ENCODE measurements around the gene AGR2. TPM values are rescaled to one million over a fixed set of nuclear protein-coding genes. Genes with fewer than 3 reads are reported as not detected.

AGR2 gene
- total and polyA plus RNA-seq, 2 of the 4 experiments (the other 2 are of a cell fraction), result not detected

GRCh38 chr7:16774294-16774693, 30.5 kb downstream of the AGR2 start:
- H2BK120ac ChIP-seq (ENCODE audit: low read depth, low read length), result no peak overlapping the region
- no peak overlapping the region for H4K91ac ChIP-seq (ENCODE audit: insufficient read depth, low read depth, low read length)
- H3K4me2 ChIP-seq (ENCODE audit: low read depth, low read length), result no peak overlapping the region
- H3K23ac ChIP-seq (ENCODE audit: low read depth, low read length), result no peak overlapping the region
- H4K20me1 ChIP-seq (ENCODE audit: insufficient read depth, low read length), result no peaks in the 10 kb centered on the region
- DNase-seq, result no peak
- H3K4me3 ChIP-seq (ENCODE audit: insufficient read depth, low read depth, low read length), result no peak overlapping the region
- no peak overlapping the region for H3K18ac ChIP-seq (ENCODE audit: low read depth, low read length)
- no peaks in the 10 kb centered on the region for H3K4me1 ChIP-seq (ENCODE audit: control insufficient read depth, insufficient read depth, low read length)
- CTCF ChIA-PET, result interaction anchor here (1.1 to 1.8 kb wide), 2 partner anchors 27 to 152 kb away, joined by 3 to 6 read pairs; no protein-coding TSS in a partner anchor
- no CpG with 5 or more reads among the region's 4 CpGs for WGBS, 2 experiments (ENCODE audit: extremely low coverage in 2 of 2, insufficient read length in 1 of 2)
- H2BK20ac ChIP-seq (ENCODE audit: low read depth, low read length), result no peak overlapping the region
- no peak overlapping the region for H2AK5ac ChIP-seq (ENCODE audit: low read depth, low read length)
- intact Hi-C loops (cut with micrococcal nuclease), result no loop called here
- no peak overlapping the region for H2AK9ac ChIP-seq (replicated peaks; ENCODE audit: low read depth, low read length, poor library complexity)
- H3K27me3 ChIP-seq (ENCODE audit: control insufficient read depth, insufficient read depth, low read length), result no peaks in the 10 kb centered on the region
- ATAC-seq (ENCODE audit: low read depth), result no peak
- BruUV-seq (replicated peaks), result no TSS peak
- dilution Hi-C loops (cut with HindIII; ENCODE audit: low sequenced_read_pairs, unreplicated experiment), result no loop called here
- H3K9me3 ChIP-seq (ENCODE audit: control insufficient read depth, insufficient read depth, low read length), result no peaks in the 10 kb centered on the region
- no peak overlapping the region for H3K4ac ChIP-seq (ENCODE audit: low read depth, low read length)
- H2BK5ac ChIP-seq (ENCODE audit: low read depth, low read length, poor library complexity, severe bottlenecking), result no peak overlapping the region
- H3K36me3 ChIP-seq (ENCODE audit: control insufficient read depth, insufficient read depth, low read length), result no peaks in the 10 kb centered on the region
- POLR2A ChIA-PET (ENCODE audit: unreplicated experiment), result no interaction called here
- no peaks in the 10 kb centered on the region for H3K79me1 ChIP-seq (ENCODE audit: low read depth in 1 of 2, low read length in 2 of 2)
- TF ChIP-seq FOS (IDR thresholded peaks at IDR 0.05; ENCODE audit: low read depth, low read length) (no peak), CHD1 (IDR thresholded peaks at IDR 0.05; ENCODE audit: low read depth, low read length) (no peak), USF2 (IDR thresholded peaks at IDR 0.05; ENCODE audit: low read depth, low read length) (no peak), BHLHE40 (IDR thresholded peaks at IDR 0.05; ENCODE audit: low read depth, low read length) (no peak)
- no peak overlapping the region; a peak in 1 of 4 replicates for H4K8ac ChIP-seq (ENCODE audit: low read depth in 2 of 2, low read length in 2 of 2)
- in situ Hi-C loops (cut with MboI; ENCODE audit: low sequenced_read_pairs), result no loop called here
- H3K9me1 ChIP-seq (ENCODE audit: insufficient read depth, low read length), result no peaks in the 10 kb centered on the region
- H3K9ac ChIP-seq (ENCODE audit: low read depth, low read length), result no peak overlapping the region
- no peak overlapping the region for H2BK15ac ChIP-seq (ENCODE audit: low read depth, low read length)
- no peak overlapping the region for H3K56ac ChIP-seq (ENCODE audit: extremely low read depth, insufficient read depth, low read length)
- H3K14ac ChIP-seq (replicated peaks; ENCODE audit: low read depth, low read length), result no peak overlapping the region
- H4K5ac ChIP-seq (ENCODE audit: low read depth, low read length), result no peak overlapping the region
- H3K27ac ChIP-seq (ENCODE audit: insufficient read depth, low read length), result no peak overlapping the region
- no peak overlapping the region for H2AFZ ChIP-seq (replicated peaks; ENCODE audit: low read length, poor library complexity)
